SK-N-MC (cell line): ENCODE data around the gene PRSS58.

Experiments used
- EZH2 ChIP-seq: fragments of 200-600 bp; sonication (generic); IDR thresholded peaks from one replicate; pipeline ENCODE4 v1.6.1; 2017; ENCODE audit warnings: antibody characterized with exemption
- FOXP2 ChIP-seq: optimal IDR thresholded peaks from 2 replicates; pipeline ENCODE3; 2011; ENCODE audit warnings: mild to moderate bottlenecking, moderate library complexity; ENCODE audit not compliant: insufficient read depth; ENCODE audit errors: extremely low read length, control extremely low read depth
- POLR2AphosphoS5 ChIP-seq: IDR thresholded peaks from 2 replicates; pipeline ENCODE4 v1.6.1; 2012; ENCODE audit warnings: mild to moderate bottlenecking, low read depth, low read length, borderline replicate concordance

DNA sequence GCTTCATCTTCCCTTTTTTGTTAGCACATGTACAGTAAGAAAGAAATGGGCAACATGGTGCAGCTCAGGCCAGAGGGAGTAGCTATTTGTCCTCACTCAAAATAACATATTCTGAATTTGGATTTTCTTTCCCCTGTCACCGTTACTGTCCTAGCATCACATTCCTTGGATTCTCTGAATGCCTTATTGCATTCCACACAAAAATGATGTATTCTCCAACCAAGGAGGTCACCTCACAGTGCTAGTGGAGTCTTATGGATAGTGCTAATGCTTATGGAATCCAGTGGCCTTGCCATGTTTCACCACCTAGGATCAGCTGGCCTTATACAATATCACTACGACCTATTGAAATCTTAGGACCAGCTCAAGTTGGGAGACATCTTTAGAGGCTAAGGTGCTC, 7.2 kb downstream of the PRSS58 start:
- TF ChIP-seq EZH2: no peak
- no peak for TF ChIP-seq POLR2AphosphoS5
- no peak for TF ChIP-seq FOXP2
